Activated T-helper 2 cell treated with anti-CD3 and anti-CD28 coated beads, Interferon-gamma antibody, Interleukin-2, Interleukin-4, amounts not matched to agents 10 μg/mL and 5 μg/mL and 100 μg/mL, durations not matched to agents 14 hours and 24 hours and 36 hours (primary cell): ENCODE data around the gene GZMH. TPM values are rescaled to one million over a fixed set of nuclear protein-coding genes. Genes with fewer than 3 reads are reported as not detected.

Source experiments
- DNase-seq: peaks from one replicate; pipeline ENCODE4 v3.0.0; 2021; ENCODE audit warnings: low spot score
- H3K27ac Mint-ChIP-seq: one replicate; pipeline ENCODE4 v1.8.0; 2021; ENCODE audit warnings: mixed read lengths
- H3K27me3 Mint-ChIP-seq: one replicate; pipeline ENCODE4 v1.8.0; 2021; ENCODE audit warnings: low read depth, mixed read lengths
- H3K36me3 Mint-ChIP-seq: one replicate; pipeline ENCODE4 v1.8.0; 2021; ENCODE audit warnings: low read depth, mixed read lengths
- H3K4me1 Mint-ChIP-seq: one replicate; pipeline ENCODE4 v1.8.0; 2021; ENCODE audit warnings: low read depth, mixed read lengths
- H3K4me3 Mint-ChIP-seq: one replicate; pipeline ENCODE4 v1.8.0; 2021; ENCODE audit warnings: low read depth, mild to moderate bottlenecking, moderate library complexity, mixed read lengths
- H3K9me3 Mint-ChIP-seq: one replicate; pipeline ENCODE4 v1.8.0; 2021; ENCODE audit warnings: mixed read lengths
- intact Hi-C: fragments of 100-400 bp; cut with micrococcal nuclease; formaldehyde crosslinking; loops from one replicate; pipeline ENCODE4 v1.15.1; 2023
- total RNA-seq: library from RNA; stranded (reverse); gene quantifications from 2 replicates; pipeline ENCODE4 v1.2.3, GENCODE V29; 2022

The GZMH gene
- total RNA-seq, 1 donor from 2014 or later: 12.6 TPM

DNA sequence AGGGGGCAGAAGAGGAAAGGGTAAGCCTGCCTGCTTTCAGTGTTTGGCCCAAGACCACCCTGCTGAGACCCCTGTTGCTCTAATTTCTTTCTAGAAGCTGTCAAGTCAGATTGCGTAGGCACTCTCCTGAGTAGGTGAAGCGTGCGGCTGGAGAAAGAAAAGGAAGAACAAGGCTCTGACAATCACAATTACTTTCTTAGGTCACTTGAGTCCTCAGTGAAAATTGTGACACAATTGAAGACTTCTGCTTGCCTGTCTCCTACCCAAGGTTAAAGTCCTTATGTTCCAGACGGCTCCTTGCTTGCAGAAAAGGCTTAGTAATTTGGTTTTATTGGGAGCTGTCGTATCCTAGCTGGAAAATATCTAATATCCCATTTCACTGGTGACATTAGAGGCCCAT lies 32.7 kb downstream of the GZMH start:
- no peaks in the 10 kb centered on the region for H3K4me1 Mint-ChIP-seq

GRCh38 chr14:24576182-24576581 lies 33.3 kb downstream of the GZMH start, which contains the start of gene CTSG:
TSS of gene CTSG (minus strand) at chr14:24576250. CDS start at chr14:24576223, 27 bp downstream.
- Mint-ChIP-seq H3K9me3 (no peaks in the 10 kb centered on the region), H3K4me3 (no peak within 1 kb of the TSS), H3K36me3 (no peaks in the 10 kb centered on the region), H3K27ac (no peak within 1 kb of the TSS), H3K27me3 (peaks cover 16% of the 10 kb centered on the region), H3K4me1 (no peaks in the 10 kb centered on the region)
- intact Hi-C loops: no loop called here
- DNase-seq: no peak

More for the DNA sequence above, 32.7 kb downstream of the GZMH start:
- Mint-ChIP-seq H3K27me3 (peaks cover 14% of the 10 kb centered on the region), H3K9me3 (no peaks in the 10 kb centered on the region), H3K36me3 (no peaks in the 10 kb centered on the region), H3K4me3 (no peak overlapping the region), H3K27ac (no peak overlapping the region)
- intact Hi-C loops: no loop called here
- DNase-seq: no peak

- peaks cover 21% of the 10 kb centered on the region for H3K27me3 Mint-ChIP-seq
- no peak overlapping the region for H3K27ac Mint-ChIP-seq
- H3K36me3 Mint-ChIP-seq: no peaks in the 10 kb centered on the region
- H3K9me3 Mint-ChIP-seq: no peaks in the 10 kb centered on the region
- no peak overlapping the region for H3K4me3 Mint-ChIP-seq
- no peaks in the 10 kb centered on the region for H3K4me1 Mint-ChIP-seq
- intact Hi-C loops: no loop called here
- no peak for DNase-seq
Observed at GRCh38 chr14:24574206-24574774, 35.2 kb downstream of the GZMH start.

GRCh38 chr14:24566318-24566717 lies 43.2 kb downstream of the GZMH start:
- peaks cover 14% of the 10 kb centered on the region for H3K27me3 Mint-ChIP-seq
- no peak for DNase-seq
- H3K4me3 Mint-ChIP-seq: no peak overlapping the region

DNA sequence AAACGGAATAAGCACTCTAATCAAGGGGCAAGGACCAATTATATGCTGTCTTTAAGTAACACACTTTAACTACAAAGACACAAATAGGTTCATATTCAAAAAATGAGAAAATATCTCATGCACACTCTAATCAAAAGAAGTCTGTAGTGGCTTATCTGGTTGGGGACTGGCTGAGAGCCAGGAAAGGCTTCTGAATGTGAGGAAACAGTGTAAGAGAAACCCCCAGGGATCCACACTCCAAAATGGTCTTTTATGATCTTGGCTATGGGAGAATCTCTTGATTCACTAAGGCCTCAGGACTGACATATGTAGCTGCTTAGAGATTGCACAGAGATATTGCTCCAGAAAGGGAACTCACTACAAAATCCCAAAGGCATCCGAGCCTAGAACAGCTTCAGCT lies 43.7 kb downstream of the GZMH start:
- Mint-ChIP-seq H3K27ac (no peak overlapping the region), H3K36me3 (no peaks in the 10 kb centered on the region), H3K4me3 (no peak overlapping the region), H3K27me3 (peaks cover 10% of the 10 kb centered on the region), H3K4me1 (no peaks in the 10 kb centered on the region), H3K9me3 (peaks cover 32% of the 10 kb centered on the region)
- intact Hi-C loops: no loop called here
- no peak for DNase-seq

More at GRCh38 chr14:24566318-24566717, 43.2 kb downstream of the GZMH start:
- H3K4me1 Mint-ChIP-seq: no peaks in the 10 kb centered on the region
- intact Hi-C loops: no loop called here
- peaks cover 32% of the 10 kb centered on the region for H3K9me3 Mint-ChIP-seq
- H3K27ac Mint-ChIP-seq: no peak overlapping the region
- no peaks in the 10 kb centered on the region for H3K36me3 Mint-ChIP-seq

DNA sequence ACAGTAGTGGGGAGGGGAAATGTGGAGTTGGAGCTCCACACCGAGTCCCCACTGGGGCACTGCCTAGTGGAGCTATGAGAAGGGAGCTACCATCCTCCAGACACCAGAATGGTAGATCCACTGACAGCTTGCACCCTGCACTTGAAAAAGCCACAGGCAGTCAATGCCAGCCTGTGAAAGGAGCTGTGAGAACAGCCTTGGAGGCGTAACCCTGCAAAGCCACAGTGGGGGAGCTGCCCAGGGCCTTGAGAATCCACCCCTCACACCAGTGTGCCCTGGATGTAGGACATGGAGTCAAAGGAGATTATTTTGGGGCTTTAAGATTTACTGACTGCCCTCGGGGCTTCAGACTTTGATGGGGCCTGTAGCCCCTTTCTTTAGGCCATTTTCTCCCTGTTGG lies 46.0 kb downstream of the GZMH start:
- Mint-ChIP-seq H3K36me3 (no peaks in the 10 kb centered on the region), H3K4me1 (no peaks in the 10 kb centered on the region), H3K27ac (no peak overlapping the region), H3K9me3 (peaks cover 31% of the 10 kb centered on the region), H3K4me3 (no peak overlapping the region), H3K27me3 (peaks cover 4% of the 10 kb centered on the region)
- DNase-seq: no peak
- intact Hi-C loops: no loop called here

GRCh38 chr14:24556756-24557155 lies 52.7 kb downstream of the GZMH start:
- no peak overlapping the region for H3K27ac Mint-ChIP-seq
- H3K27me3 Mint-ChIP-seq: peaks cover 6% of the 10 kb centered on the region
- H3K9me3 Mint-ChIP-seq: peaks cover 3% of the 10 kb centered on the region
- peaks cover 6% of the 10 kb centered on the region for H3K4me1 Mint-ChIP-seq
- no peak for DNase-seq
- intact Hi-C loops: no loop called here
- no peak overlapping the region for H3K4me3 Mint-ChIP-seq
- no peaks in the 10 kb centered on the region for H3K36me3 Mint-ChIP-seq

Other genes with a start within 250 kb of the GZMH start
- gene NFATC4, start 241.5 kb downstream of the GZMH start, total RNA-seq: 0.21 TPM in 1 of 2 replicates, not detected in the other
- gene NYNRIN, start 210.7 kb downstream of the GZMH start, total RNA-seq: 0.02 and 0.34 TPM in 2 replicates
- 5.4 and 5.5 TPM in 2 replicates for gene CBLN3, start 180.0 kb downstream of the GZMH start, total RNA-seq
- gene KHNYN, start 179.7 kb downstream of the GZMH start, total RNA-seq: 72.6 and 75.3 TPM in 2 replicates
- 40.8 and 47.7 TPM in 2 replicates for gene SDR39U1, start 166.9 kb downstream of the GZMH start, total RNA-seq
- 0.25 TPM in 1 of 2 replicates, not detected in the other for gene CMA1, start 101.4 kb downstream of the GZMH start, total RNA-seq
- gene CTSG, start 33.4 kb downstream of the GZMH start, total RNA-seq: not detected in 2 replicates
- gene GZMB, start 24.5 kb upstream of the GZMH start, total RNA-seq: 4,664 and 4,741 TPM in 2 replicates